GM12878 (cell line): ENCODE results near the gene TRIM9. TPM values are rescaled to one million over a fixed set of nuclear protein-coding genes. Genes with fewer than 3 reads are reported as not detected.

Experiments
- ATAC-seq: fragments of 200-7000 bp; cut with Tn5 transposase; 3 replicates; pipeline ENCODE4 v1.9.1; 2020; ENCODE audit warnings: mild to moderate bottlenecking, moderate library complexity
- BruUV-seq: library from RNA; stranded (reverse); fragments of 400-500 nt; replicated peaks from 2 replicates; lab custom pipeline; 2021; lab: Mats Ljungman, UMichigan
- CTCF ChIA-PET: fragments of 300-600 bp; sonication (Branson Sonifier 250); formaldehyde crosslinking; extraction: SDS; loops from one replicate; lab custom pipeline; 2021; ENCODE audit warnings: inconsistent platforms; lab: Yijun Ruan, JAX
- POLR2A ChIA-PET: fragments of 350-600 bp; formaldehyde crosslinking; extraction: SDS; loops from one replicate; lab custom pipeline; 2021; ENCODE audit warnings: inconsistent platforms; lab: Charles Lee
- RAD21 ChIA-PET: fragments of 300-600 bp; sonication (Branson Sonifier 250); formaldehyde crosslinking; loops from one replicate; lab custom pipeline; 2023; ENCODE audit warnings: antibody characterized with exemption; ENCODE audit not compliant: unreplicated experiment; lab: Charles Lee
- SMC1A ChIA-PET: fragments of 300-600 bp; sonication (Branson Sonifier 250); formaldehyde crosslinking; loops from one replicate; lab custom pipeline; 2023; ENCODE audit not compliant: unreplicated experiment, uncharacterized antibody; lab: Charles Lee
- DNase-seq: peaks from one replicate; pipeline ENCODE4 v3.0.0-alpha.2; 2011; ENCODE audit warnings: low read depth, low spot score
- FAIRE-seq: peaks from 3 replicates; lab custom pipeline; 2011; peaks lifted over from hg19 to GRCh38; lab: Jason Lieb, UNC
- H2AFZ ChIP-seq: 2 replicates; pipeline ENCODE4 v1.6.0; 2011; ENCODE audit warnings: low read depth, low read length, control low read depth; ENCODE audit not compliant: control insufficient read depth
- H3K27ac ChIP-seq: 2 replicates; pipeline ENCODE4 v1.5.1; 2011; ENCODE audit warnings: control low read depth; ENCODE audit not compliant: control insufficient read depth, insufficient read depth
- H3K27me3 ChIP-seq, 2 experiments: replicated peaks in 1 of 2; 2 replicates each; pipeline versions ENCODE4 v1.6.0 to v1.6.1; 2011; ENCODE audit warnings: low read length in 1 of 2; ENCODE audit not compliant: control insufficient read depth in 2 of 2, insufficient read depth in 2 of 2
- H3K36me3 ChIP-seq, 2 experiments: 2 replicates each; pipeline ENCODE4 v1.5.1; 2011; ENCODE audit warnings: low read length in 1 of 2; ENCODE audit not compliant: control insufficient read depth in 2 of 2, insufficient read depth in 2 of 2
- H3K4me1 ChIP-seq: 2 replicates; pipeline ENCODE4 v1.6.1; 2011; ENCODE audit warnings: mild to moderate bottlenecking, low read length, moderate library complexity, mixed read lengths; ENCODE audit not compliant: control insufficient read depth, insufficient read depth
- H3K4me2 ChIP-seq: 2 replicates; pipeline ENCODE4 v1.6.0; 2011; ENCODE audit warnings: control low read depth; ENCODE audit not compliant: control insufficient read depth, insufficient read depth
- H3K4me3 ChIP-seq: fragments of 200-600 bp; sonication (generic); 2 replicates; pipeline ENCODE4 v1.5.1; 2016
- H3K79me2 ChIP-seq: 2 replicates; pipeline ENCODE4 v1.6.0; 2011; ENCODE audit warnings: low read length; ENCODE audit not compliant: control insufficient read depth, insufficient read depth
- H3K9ac ChIP-seq: 2 replicates; pipeline ENCODE4 v1.8.0; 2011; ENCODE audit warnings: low read length, control low read depth, mixed read lengths; ENCODE audit not compliant: control insufficient read depth, insufficient read depth
- H3K9me3 ChIP-seq: replicated peaks from 3 replicates; pipeline ENCODE4 v1.5.1; 2011; ENCODE audit warnings: mild to moderate bottlenecking, low read length; ENCODE audit not compliant: control insufficient read depth, insufficient read depth
- H4K20me1 ChIP-seq: 2 replicates; pipeline ENCODE4 v1.6.0; 2011; ENCODE audit not compliant: control insufficient read depth, insufficient read depth
- ATF3 ChIP-seq: IDR thresholded peaks from 2 replicates; pipeline ENCODE4 v1.6.1; 2011; ENCODE audit warnings: low read depth, mild to moderate bottlenecking, low read length, moderate library complexity, borderline replicate concordance; ENCODE audit errors: extremely low read depth
- E2F4 ChIP-seq: IDR thresholded peaks from 2 replicates; pipeline ENCODE4 v1.6.1; 2012; ENCODE audit warnings: low read depth, low read length, improper control_type of control experiment
- FOXM1 ChIP-seq: IDR thresholded peaks from 2 replicates; pipeline ENCODE4 v1.6.1; 2012; ENCODE audit warnings: low read depth, mild to moderate bottlenecking, inconsistent platforms, low read length, moderate library complexity
- HDAC2 ChIP-seq: fragments of 200-600 bp; sonication (generic); IDR thresholded peaks from 2 replicates; pipeline ENCODE4 v1.6.1; 2017
- HDAC6 ChIP-seq: fragments of 200-600 bp; sonication (generic); IDR thresholded peaks from one replicate; pipeline ENCODE4 v1.8.0; 2017; ENCODE audit warnings: antibody characterized with exemption; ENCODE audit not compliant: unreplicated experiment
- HSF1 ChIP-seq: fragments of 150-350 bp; IDR thresholded peaks from 2 replicates; pipeline ENCODE4 v1.6.1; 2014; ENCODE audit warnings: mild to moderate bottlenecking, low read depth, low read length
- IKZF2 ChIP-seq, 2 experiments: fragments of 450-650 bp; IDR thresholded peaks; 2 replicates each; pipeline ENCODE4 v1.6.1; 2017; ENCODE audit warnings: mild to moderate bottlenecking in 2 of 2, moderate library complexity in 2 of 2
- IRF4 ChIP-seq: IDR thresholded peaks from 2 replicates; pipeline ENCODE4 v1.6.1; 2011; ENCODE audit warnings: low read depth, low read length
- JUND ChIP-seq: IDR thresholded peaks from 2 replicates; pipeline ENCODE4 v1.6.1; 2012; ENCODE audit warnings: low read depth, mild to moderate bottlenecking, low read length, improper control_type of control experiment, moderate library complexity
- LARP7 ChIP-seq: fragments of 450-650 bp; IDR thresholded peaks from 2 replicates; pipeline ENCODE4 v1.6.1; 2017; ENCODE audit warnings: mild to moderate bottlenecking
- PRDM15 ChIP-seq: fragments of 450-650 bp; formaldehyde crosslinking; IDR thresholded peaks from 2 replicates; pipeline ENCODE4 v1.4.0; 2020; ENCODE audit warnings: mild to moderate bottlenecking, moderate library complexity
- SIX5 ChIP-seq: IDR thresholded peaks from 2 replicates; pipeline ENCODE4 v1.6.1; 2011; ENCODE audit warnings: mild to moderate bottlenecking, low read depth, low read length, moderate library complexity; ENCODE audit not compliant: severe bottlenecking
- SP1 ChIP-seq: IDR thresholded peaks from one replicate; pipeline ENCODE4 v1.6.1; 2011; ENCODE audit warnings: low read depth, low read length
- SUPT20H ChIP-seq: IDR thresholded peaks from 2 replicates; pipeline ENCODE4 v1.6.1; 2011; ENCODE audit warnings: low read depth, mild to moderate bottlenecking, low read length, moderate library complexity, borderline replicate concordance; ENCODE audit not compliant: control insufficient read depth
- TAF1 ChIP-seq: IDR thresholded peaks from 2 replicates; pipeline ENCODE4 v1.6.1; 2011; ENCODE audit warnings: mild to moderate bottlenecking, low read depth, low read length, borderline replicate concordance
- USF1 ChIP-seq: IDR thresholded peaks from 2 replicates; pipeline ENCODE4 v1.6.1; 2011; ENCODE audit warnings: borderline replicate concordance, low read depth, mild to moderate bottlenecking, moderate library complexity, mixed read lengths, low read length; ENCODE audit not compliant: insufficient read depth; ENCODE audit errors: extremely low read length
- ZNF207 ChIP-seq: fragments of 450-650 bp; IDR thresholded peaks from 2 replicates; pipeline ENCODE4 v1.6.1; 2014; ENCODE audit warnings: antibody characterized with exemption, mild to moderate bottlenecking, borderline replicate concordance
- ZZZ3 ChIP-seq: IDR thresholded peaks from 2 replicates; pipeline ENCODE4 v1.6.1; 2011; ENCODE audit warnings: low read depth; ENCODE audit not compliant: control insufficient read depth, insufficient read length
- WGBS: methylation state at CpG from one replicate; pipeline ENCODE4 v1.1.6; 2016; ENCODE audit warnings: low lambda C conversion rate; ENCODE audit not compliant: insufficient replicate concordance, insufficient coverage; ENCODE audit errors: missing lambda C conversion rate; 5-methylcytosine and 5-hydroxymethylcytosine counted together
- in situ Hi-C: fragments of 300-500 bp; cut with MboI; formaldehyde crosslinking; loops from 9 replicates; pipeline ENCODE4 v1.14.3; 2018; ENCODE audit warnings: mixed read lengths
- intact Hi-C: fragments of 100-400 bp; cut with micrococcal nuclease; formaldehyde crosslinking; loops from one replicate; pipeline ENCODE4 v1.14.2; 2022; ENCODE audit not compliant: unreplicated experiment
- polyA plus RNA-seq, 11 experiments: library from polyadenylated mRNA; depleted of rRNA in 4 of 11; unstranded in 6 of 11; stranded (reverse) in 5 of 11; fragments of >200 nt; fragmentation: Nextera tagmentation in 4 of 11; fragmentation: Illumina TruSeq in 1 of 11; extraction: Ambion mirVana in 4 of 11; extraction: Trizol in 1 of 11; gene quantifications; 1 replicate in 1 of 11; 2 replicates in 10 of 11; pipeline versions ENCODE4 v1.2.1 to v1.2.3, GENCODE V29; 2011 to 2016; ENCODE audit warnings: inconsistent platforms in 2 of 11, missing spikeins in 2 of 11, low read depth in 1 of 11
- total RNA-seq, 4 experiments: library from RNA; depleted of rRNA in 3 of 4; stranded (reverse); fragments of >200 nt in 3 of 4; fragmentation: Illumina TruSeq in 1 of 4; extraction: Trizol in 1 of 4; gene quantifications; 2 replicates each; pipeline versions ENCODE4 v1.2.1 to v1.2.3, GENCODE V29; 2013 to 2021

TRIM9 gene
- total and polyA plus RNA-seq, 10 of the 15 experiments (the other 5 are each of a cell fraction or from before 2014, with no cell fraction given): 0.04 to 0.18 (median 0.11) TPM; not detected in 2

DNA sequence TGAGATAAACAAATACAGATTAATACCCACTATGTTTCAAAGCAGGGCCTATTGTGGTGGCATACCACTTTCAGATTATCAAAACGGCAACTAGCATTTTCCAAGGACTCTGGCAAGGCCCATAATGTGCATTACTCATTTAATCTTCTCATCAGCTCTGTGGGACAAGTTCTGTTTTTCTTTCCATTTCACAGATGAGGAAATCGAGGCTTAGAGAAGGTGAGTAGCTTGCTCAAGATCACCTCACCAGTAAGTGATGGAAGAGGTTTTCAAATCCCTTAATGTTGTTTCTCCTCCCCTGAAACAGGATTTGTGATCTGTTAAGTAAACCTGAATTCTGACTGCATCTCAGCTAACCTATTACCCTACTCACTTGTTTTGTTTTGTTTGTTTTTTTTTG lies 146.7 kb downstream of the TRIM9 start:
- WGBS: 39% methylated on average over 2 of the region's 2 CpGs
- Histone ChIP-seq H3K9ac (no peak overlapping the region), H3K4me1 (peaks cover 8% of the 10 kb centered on the region), H3K4me2 (no peak overlapping the region), H3K36me3 (no peaks in the 10 kb centered on the region), H3K4me3 (no peak overlapping the region), H3K79me2 (no peaks in the 10 kb centered on the region), H3K9me3 (no peaks in the 10 kb centered on the region; the same call in 2 of the 3 replicates), H2AFZ (no peak overlapping the region), H4K20me1 (no peaks in the 10 kb centered on the region), H3K27ac (no peak overlapping the region), H3K27me3 (peaks cover 6 to 13% of the 10 kb centered on the region in 2 experiments)
- ChIA-PET RAD21 (interaction anchor here (0.6 kb wide), 1 partner anchor 37 kb away, joined by 3 read pairs; no protein-coding TSS in a partner anchor), CTCF (no interaction called here), SMC1A (no interaction called here), POLR2A (no interaction called here)
- FAIRE-seq (no peak), DNase-seq (no peak), ATAC-seq (no peak)
- intact Hi-C loops (no loop called here), in situ Hi-C loops (no loop called here)
- no TSS peak for BruUV-seq
- TF ChIP-seq TAF1 (no peak), ZNF207 (no peak), SP1 (no peak), SUPT20H (no peak), HDAC6 (no peak), ZZZ3 (no peak), FOXM1 (no peak), IKZF2 (IDR thresholded peaks at IDR 0.05) (no peak), USF1 (no peak), HDAC2 (no peak), PRDM15 (CRISPR knock-in tag) (no peak), ATF3 (no peak), JUND (no peak), LARP7 (no peak), IRF4 (no peak), E2F4 (no peak), HSF1 (no peak), SIX5 (no peak)
